Right atrium auricular region (tissue), 2 donors: Measurements from ENCODE around the gene ANAPC5. TPM values are rescaled to one million over a fixed set of nuclear protein-coding genes. Genes with fewer than 3 reads are reported as not detected.

ENCODE experiments used
- DNase-seq: peaks from one replicate; pipeline ENCODE4 v3.0.0-alpha.2; 2019; ENCODE audit warnings: low spot score
- H3K27ac ChIP-seq, 2 donors: fragments of 200-600 bp; sonication (generic); 1 replicate in 1 of 2; 2 replicates in 1 of 2; pipeline ENCODE4 v1.5.1; 2016 to 2019
- H3K27me3 ChIP-seq, 2 donors: fragments of 200-600 bp; sonication (generic); one replicate each; pipeline versions ENCODE4 v1.5.1 to v1.6.0; 2017 to 2019
- H3K36me3 ChIP-seq: fragments of 200-600 bp; sonication (generic); one replicate; pipeline ENCODE4 v1.5.1; 2016
- H3K4me1 ChIP-seq, 2 donors: fragments of 200-600 bp; sonication (generic); one replicate each; pipeline versions ENCODE4 v1.5.1 to v1.6.0; 2017 to 2019
- H3K4me3 ChIP-seq, 2 donors: fragments of 200-600 bp; sonication (generic); 1 replicate in 1 of 2; 2 replicates in 1 of 2; pipeline ENCODE4 v1.5.1; 2017 to 2019; ENCODE audit warnings: mild to moderate bottlenecking in 1 of 2, moderate library complexity in 1 of 2
- H3K9me3 ChIP-seq, 2 donors: fragments of 200-600 bp; sonication (generic); one replicate each; pipeline ENCODE4 v1.5.1; 2019
- CTCF ChIP-seq, 2 donors: fragments of 200-600 bp; sonication (generic); IDR thresholded peaks; one replicate each; pipeline ENCODE4 v1.5.1; 2019; ENCODE audit warnings: antibody characterized with exemption in 2 of 2
- total RNA-seq, 2 donors: library from RNA; depleted of rRNA; stranded (reverse); fragments of >200 nt; gene quantifications; one replicate each; pipeline ENCODE4 v1.1.0, GENCODE V29; 2016

Gene ANAPC5
- total RNA-seq, 2 donors from 2014 or later: 54.6 to 63.1 TPM

GRCh38 chr12:121297435-121297991 is 54.7 kb downstream of the ANAPC5 start:
- Histone ChIP-seq H3K27me3 (no peaks in the 10 kb centered on the region), H3K4me3 (peak overlapping the region; percentile 94 to 99), H3K4me1 (peaks cover 0 to 32% of the 10 kb centered on the region in 2 donors), H3K9me3 (no peaks in the 10 kb centered on the region), H3K27ac (peak overlapping the region; percentile 77 to 82), H3K36me3 (no peaks in the 10 kb centered on the region)
- TF ChIP-seq CTCF (IDR thresholded peaks at IDR 0.05): no peak
- no peak for DNase-seq

GRCh38 chr12:121296618-121297434 is 55.4 kb downstream of the ANAPC5 start, which contains the start of gene CAMKK2:
Gene CAMKK2 (minus strand): TSS chr12:121296709. CDS start chr12:121274526, 22,183 bp downstream.
- H3K36me3 ChIP-seq: no peaks in the 10 kb centered on the region
- no peak for DNase-seq
- TF ChIP-seq CTCF (IDR thresholded peaks at IDR 0.05): peak in 1 of 2 donors; percentile 50
- H3K4me3 ChIP-seq: peak within 1 kb of the TSS; percentile 94 to 99
- H3K27me3 ChIP-seq: no peaks in the 10 kb centered on the region
- H3K9me3 ChIP-seq: no peaks in the 10 kb centered on the region
- H3K4me1 ChIP-seq: peaks cover 0 to 32% of the 10 kb centered on the region in 2 donors
- peak within 1 kb of the TSS; percentile 86 to 87 for H3K27ac ChIP-seq

GRCh38 chr12:121295746-121296617 is 56.2 kb downstream of the ANAPC5 start:
- no peak for DNase-seq

GRCh38 chr12:121295116-121295745 is 57.0 kb downstream of the ANAPC5 start:
- DNase-seq: no peak
- H3K27ac ChIP-seq: peak overlapping the region; percentile 86 to 87
- H3K4me1 ChIP-seq: peaks cover 0 to 32% of the 10 kb centered on the region in 2 donors
- peak overlapping the region; percentile 94 to 99 for H3K4me3 ChIP-seq
- no peaks in the 10 kb centered on the region for H3K9me3 ChIP-seq
- TF ChIP-seq CTCF (IDR thresholded peaks at IDR 0.05): no peak
- no peaks in the 10 kb centered on the region for H3K27me3 ChIP-seq
- no peaks in the 10 kb centered on the region for H3K36me3 ChIP-seq

More at GRCh38 chr12:121295746-121296617, 56.2 kb downstream of the ANAPC5 start:
- TF ChIP-seq CTCF (IDR thresholded peaks at IDR 0.05): no peak
- H3K4me1 ChIP-seq: peaks cover 0 to 32% of the 10 kb centered on the region in 2 donors
- peak overlapping the region; percentile 86 to 87 for H3K27ac ChIP-seq
- H3K27me3 ChIP-seq: no peaks in the 10 kb centered on the region
- no peaks in the 10 kb centered on the region for H3K9me3 ChIP-seq
- H3K4me3 ChIP-seq: peak overlapping the region; percentile 94 to 99
- no peaks in the 10 kb centered on the region for H3K36me3 ChIP-seq

GRCh38 chr12:121294151-121294889 is 57.9 kb downstream of the ANAPC5 start:
- Histone ChIP-seq H3K4me1 (peaks cover 0 to 37% of the 10 kb centered on the region in 2 donors), H3K36me3 (no peaks in the 10 kb centered on the region), H3K4me3 (no peak overlapping the region), H3K27ac (no peak overlapping the region), H3K9me3 (no peaks in the 10 kb centered on the region), H3K27me3 (no peaks in the 10 kb centered on the region)
- TF ChIP-seq CTCF (IDR thresholded peaks at IDR 0.05): no peak
- DNase-seq: no peak
